Measurements from ENCODE around the gene AUTS2. TPM values are rescaled to one million over a fixed set of nuclear protein-coding genes. Genes with fewer than 3 reads are reported as not detected.

Gene AUTS2
- polyA plus RNA-seq, 1 donor (not counting 4 experiments of a cell fraction or from before 2014, with no cell fraction given), result 4.7 TPM

DNA sequence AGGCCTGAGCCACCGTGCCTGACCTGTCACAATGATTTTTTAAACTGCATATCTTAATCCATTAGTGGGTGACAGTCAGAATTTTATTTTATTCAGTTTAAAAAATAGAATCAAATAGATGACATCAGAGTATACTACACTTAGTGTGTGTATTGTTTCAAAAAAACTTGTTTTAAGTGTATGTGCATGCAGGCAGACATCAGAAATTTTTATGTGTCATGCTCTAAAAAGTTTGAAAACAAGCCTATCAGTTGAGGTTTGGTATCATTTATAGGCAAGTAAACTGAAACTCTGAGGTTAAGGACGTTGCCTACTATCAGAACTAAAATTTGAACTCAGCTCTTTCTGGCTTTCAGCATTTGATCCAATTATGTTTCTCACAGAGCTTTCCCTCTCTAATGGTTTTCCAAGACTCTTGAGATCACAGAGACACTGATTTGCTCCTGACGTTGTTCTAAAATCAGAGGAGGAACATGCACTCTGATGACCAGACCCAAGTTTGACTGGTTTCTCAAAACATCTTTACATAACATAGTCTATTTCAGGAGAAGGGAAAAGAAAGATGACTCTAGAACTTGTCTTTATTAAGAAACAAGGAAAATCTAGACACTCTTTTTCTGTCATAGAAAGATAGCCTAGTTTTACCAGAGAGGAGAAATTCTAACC lies 188.6 kb downstream of the AUTS2 start:
- TF ChIP-seq EZH2 (IDR thresholded peaks at IDR 0.05; ENCODE audit: low read length) (no peak), CTCF (optimal IDR thresholded peaks at IDR 0.05 in 1 of 3, IDR thresholded peaks at IDR 0.05 in 1 of 3, conservative IDR thresholded peaks at IDR 0.05 in 1 of 3; ENCODE audit: extremely low read depth in 1 of 3, insufficient read depth in 2 of 3, low read length in 3 of 3) (no peak)
- no peaks in the 10 kb centered on the region for H3K4me1 ChIP-seq (ENCODE audit: control insufficient read depth, extremely low read depth, insufficient read depth, low read length)
- H3K9ac ChIP-seq (ENCODE audit: control insufficient read depth, extremely low read depth, insufficient read depth, low read length), result no peak overlapping the region
- no peak for DNase-seq (ENCODE audit: low read depth, low spot score)
- dilution Hi-C loops (cut with MboI; ENCODE audit: extremely low pct_ligation_motif_present, low sequenced_read_pairs), result no loop called here
- H3K4me2 ChIP-seq (ENCODE audit: control insufficient read depth, extremely low read depth, insufficient read depth, low read depth, low read length), result no peak overlapping the region
- no peak overlapping the region for H3K27ac ChIP-seq (ENCODE audit: control insufficient read depth, insufficient read depth, low read length)
- H3K36me3 ChIP-seq (ENCODE audit: control insufficient read depth in 2 of 2, extremely low read depth in 1 of 2, insufficient read depth in 2 of 2, low read length in 2 of 2), result no peaks in the 10 kb centered on the region
- no peaks in the 10 kb centered on the region for H3K79me2 ChIP-seq (ENCODE audit: control insufficient read depth, insufficient read depth, low read length)
- no peaks in the 10 kb centered on the region for H3K9me3 ChIP-seq (ENCODE audit: control insufficient read depth, low read depth, low read length)
- no peak for FAIRE-seq
- no peak overlapping the region for H3K4me3 ChIP-seq (ENCODE audit: control insufficient read depth in 2 of 3, extremely low read depth in 1 of 3, insufficient read depth in 2 of 3, low read depth in 1 of 3, low read length in 3 of 3)
- H2AFZ ChIP-seq (ENCODE audit: control insufficient read depth, low read length), result no peak overlapping the region
- H3K9me1 ChIP-seq (ENCODE audit: control insufficient read depth, extremely low read depth, insufficient read depth, low read length), result no peaks in the 10 kb centered on the region
- no peaks in the 10 kb centered on the region for H3K27me3 ChIP-seq (ENCODE audit: control insufficient read depth, extremely low read depth, insufficient read depth, low read length)
- H4K20me1 ChIP-seq (ENCODE audit: control insufficient read depth, extremely low read depth, insufficient read depth, low read length), result no peaks in the 10 kb centered on the region

- Histone ChIP-seq H3K4me1 (ENCODE audit: control insufficient read depth, extremely low read depth, insufficient read depth, low read length) (no peaks in the 10 kb centered on the region), H3K4me3 (ENCODE audit: control insufficient read depth in 2 of 3, extremely low read depth in 1 of 3, insufficient read depth in 2 of 3, low read depth in 1 of 3, low read length in 3 of 3) (no peak overlapping the region), H3K36me3 (ENCODE audit: control insufficient read depth in 2 of 2, extremely low read depth in 1 of 2, insufficient read depth in 2 of 2, low read length in 2 of 2) (no peaks in the 10 kb centered on the region), H3K9me3 (ENCODE audit: control insufficient read depth, low read depth, low read length) (no peaks in the 10 kb centered on the region), H3K27me3 (ENCODE audit: control insufficient read depth, extremely low read depth, insufficient read depth, low read length) (no peaks in the 10 kb centered on the region), H3K9ac (ENCODE audit: control insufficient read depth, extremely low read depth, insufficient read depth, low read length) (no peak overlapping the region), H3K4me2 (ENCODE audit: control insufficient read depth, extremely low read depth, insufficient read depth, low read depth, low read length) (no peak overlapping the region), H2AFZ (ENCODE audit: control insufficient read depth, low read length) (no peak overlapping the region), H3K79me2 (ENCODE audit: control insufficient read depth, insufficient read depth, low read length) (no peaks in the 10 kb centered on the region), H3K27ac (ENCODE audit: control insufficient read depth, insufficient read depth, low read length) (no peak overlapping the region), H3K9me1 (ENCODE audit: control insufficient read depth, extremely low read depth, insufficient read depth, low read length) (no peaks in the 10 kb centered on the region), H4K20me1 (ENCODE audit: control insufficient read depth, extremely low read depth, insufficient read depth, low read length) (no peaks in the 10 kb centered on the region)
- dilution Hi-C loops (cut with MboI; ENCODE audit: extremely low pct_ligation_motif_present, low sequenced_read_pairs), result no loop called here
- DNase-seq (ENCODE audit: low read depth, low spot score) (no peak), FAIRE-seq (no peak)
- TF ChIP-seq CTCF (optimal IDR thresholded peaks at IDR 0.05 in 1 of 3, IDR thresholded peaks at IDR 0.05 in 1 of 3, conservative IDR thresholded peaks at IDR 0.05 in 1 of 3; ENCODE audit: extremely low read depth in 1 of 3, insufficient read depth in 2 of 3, low read length in 3 of 3) (no peak), EZH2 (IDR thresholded peaks at IDR 0.05; ENCODE audit: low read length) (no peak)
These were observed 189.6 kb downstream of the AUTS2 start for GRCh38 chr7:69787736-69788431.
